ENCODE data around the gene SRR.

- TF ChIP-seq, protein P1, sequence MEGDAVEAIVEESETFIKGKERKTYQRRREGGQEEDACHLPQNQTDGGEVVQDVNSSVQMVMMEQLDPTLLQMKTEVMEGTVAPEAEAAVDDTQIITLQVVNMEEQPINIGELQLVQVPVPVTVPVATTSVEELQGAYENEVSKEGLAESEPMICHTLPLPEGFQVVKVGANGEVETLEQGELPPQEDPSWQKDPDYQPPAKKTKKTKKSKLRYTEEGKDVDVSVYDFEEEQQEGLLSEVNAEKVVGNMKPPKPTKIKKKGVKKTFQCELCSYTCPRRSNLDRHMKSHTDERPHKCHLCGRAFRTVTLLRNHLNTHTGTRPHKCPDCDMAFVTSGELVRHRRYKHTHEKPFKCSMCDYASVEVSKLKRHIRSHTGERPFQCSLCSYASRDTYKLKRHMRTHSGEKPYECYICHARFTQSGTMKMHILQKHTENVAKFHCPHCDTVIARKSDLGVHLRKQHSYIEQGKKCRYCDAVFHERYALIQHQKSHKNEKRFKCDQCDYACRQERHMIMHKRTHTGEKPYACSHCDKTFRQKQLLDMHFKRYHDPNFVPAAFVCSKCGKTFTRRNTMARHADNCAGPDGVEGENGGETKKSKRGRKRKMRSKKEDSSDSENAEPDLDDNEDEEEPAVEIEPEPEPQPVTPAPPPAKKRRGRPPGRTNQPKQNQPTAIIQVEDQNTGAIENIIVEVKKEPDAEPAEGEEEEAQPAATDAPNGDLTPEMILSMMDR (conservative IDR thresholded peaks at IDR 0.05) = no peak
- no peak for TF ChIP-seq ZFX (IDR thresholded peaks at IDR 0.05)
Observed at GRCh38 chr17:2365132-2365531, 61.4 kb downstream of the SRR start.
